Central memory CD4-positive, alpha-beta T cell (primary cell): ENCODE measurements around the gene MT4.

Experiments
- DNase-seq: peaks from one replicate; pipeline ENCODE4 v3.0.0; 2022

MT4 gene

GRCh38 chr16:56605475-56605874, 40.6 kb downstream of the MT4 start:
- DNase-seq, result no peak

GRCh38 chr16:56606071-56606475, 41.2 kb downstream of the MT4 start:
- DNase-seq, result no peak

GRCh38 chr16:56606476-56607108, 41.7 kb downstream of the MT4 start:
- DNase-seq, result no peak

- no peak for DNase-seq
Observed at GRCh38 chr16:56607109-56607618, 42.3 kb downstream of the MT4 start.

- DNase-seq, result no peak
Observed at GRCh38 chr16:56607675-56608042, 42.8 kb downstream of the MT4 start.

- DNase-seq, result peak; percentile 83
Observed at GRCh38 chr16:56608043-56608875, 43.4 kb downstream of the MT4 start, which contains the start of gene MT2A. TSS of gene MT2A (plus strand) at chr16:56608584. CDS start at chr16:56608656, 72 bp downstream.

GRCh38 chr16:56608876-56609462, 44.1 kb downstream of the MT4 start:
- DNase-seq, result no peak

GRCh38 chr16:56609463-56609921, 44.6 kb downstream of the MT4 start:
- DNase-seq, result peak; percentile 80

- DNase-seq, result peak; percentile 79
Observed at GRCh38 chr16:56610017-56610608, 45.2 kb downstream of the MT4 start.

- no peak for DNase-seq
Observed at GRCh38 chr16:56610609-56611111, 45.8 kb downstream of the MT4 start.

- DNase-seq, result no peak
Observed at GRCh38 chr16:56611281-56611833, 46.5 kb downstream of the MT4 start.

- no peak for DNase-seq
Observed at GRCh38 chr16:56613706-56614105, 48.8 kb downstream of the MT4 start.

- DNase-seq, result no peak
Observed at GRCh38 chr16:56614549-56614991, 49.7 kb downstream of the MT4 start.

- DNase-seq, result no peak
Observed at GRCh38 chr16:56615353-56615752, 50.5 kb downstream of the MT4 start.

GRCh38 chr16:56616608-56617211, 51.8 kb downstream of the MT4 start:
- no peak for DNase-seq

- peak; percentile 24 for DNase-seq
Observed at GRCh38 chr16:56617212-56618085, 52.6 kb downstream of the MT4 start.

- no peak for DNase-seq
Observed at GRCh38 chr16:56618138-56618537, 53.3 kb downstream of the MT4 start.
